ENCODE data around the gene SEC22C. TPM values are rescaled to one million over a fixed set of nuclear protein-coding genes. Genes with fewer than 3 reads are reported as not detected.

The SEC22C gene
- polyA plus RNA-seq, 1 of the 3 experiments (the other 2 are of a cell fraction), result 28.5 TPM

- TF ChIP-seq EZH2phosphoT487 (IDR thresholded peaks at IDR 0.05; ENCODE audit: borderline replicate concordance, low read depth) (no peak), FOSL2 (IDR thresholded peaks at IDR 0.05; ENCODE audit: borderline replicate concordance, low read depth) (no peak)
Measured at GRCh38 chr3:42507252-42507651, 74.5 kb downstream of the SEC22C start (continued).

- no peak overlapping the region for H3K4me3 ChIP-seq (ENCODE audit: low read depth in 2 of 2, low read length in 1 of 2)
- no peak for DNase-seq
- 33% methylated on average over 1 of the region's 4 CpGs for WGBS (ENCODE audit: low lambda C conversion rate)
Measured at GRCh38 chr3:42505849-42506410, 75.8 kb downstream of the SEC22C start.

DNA sequence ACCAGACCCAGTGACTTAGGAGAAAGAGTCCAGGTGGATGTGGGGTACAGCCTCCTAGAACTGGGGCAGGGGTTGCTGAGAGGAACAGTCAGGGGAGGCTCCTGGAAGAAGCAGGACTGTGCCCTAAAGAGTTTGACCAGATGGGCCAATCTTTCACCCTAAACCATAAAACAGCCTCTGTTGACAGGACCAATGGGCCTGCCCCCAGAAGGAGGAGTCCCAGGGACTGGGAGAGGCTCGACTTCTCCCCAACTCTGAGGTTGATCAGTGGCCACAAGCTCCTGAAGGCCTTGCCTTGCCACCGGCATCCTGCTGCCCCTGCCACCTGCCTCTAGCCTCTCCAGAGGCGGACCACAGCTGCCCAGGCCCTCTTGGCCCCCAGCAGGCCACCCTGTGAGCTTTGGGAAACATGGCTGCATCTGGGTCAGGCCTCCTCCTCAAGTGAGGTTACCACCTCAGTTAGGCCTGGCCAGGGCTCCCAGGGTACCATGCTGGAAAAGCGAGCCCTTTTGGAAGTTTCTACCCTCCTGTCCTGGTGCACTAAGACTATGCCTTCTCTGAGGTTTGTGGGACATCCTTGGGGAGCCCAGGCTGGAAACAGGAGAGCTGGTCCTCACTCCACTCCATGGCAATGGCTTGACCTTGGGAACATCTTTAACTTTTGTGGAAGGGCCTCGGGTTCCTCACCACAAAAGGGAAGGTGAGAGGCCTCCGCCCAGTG is 76.5 kb downstream of the SEC22C start:
- no peaks in the 10 kb centered on the region for H4K20me1 ChIP-seq (ENCODE audit: insufficient read depth)
- H2AFZ ChIP-seq (ENCODE audit: low read depth), result no peak overlapping the region
- POLR2A ChIA-PET, result no interaction called here
- H3F3A ChIP-seq (replicated peaks; ENCODE audit: insufficient read depth), result no peaks in the 10 kb centered on the region
- CTCF ChIA-PET, result interaction anchor here (1.0 to 1.1 kb wide), 2 partner anchors 19 to 30 kb away, joined by 3 read pairs; no protein-coding TSS in a partner anchor
- H3K9me2 ChIP-seq, result no peaks in the 10 kb centered on the region
- H3K4me2 ChIP-seq, result no peak overlapping the region
- H3K36me3 ChIP-seq (replicated peaks in 1 of 2; ENCODE audit: control insufficient read depth in 1 of 2, insufficient read depth in 2 of 2, low read length in 1 of 2), result no peaks in the 10 kb centered on the region
- H3K79me2 ChIP-seq (ENCODE audit: insufficient read depth), result no peaks in the 10 kb centered on the region
- TF ChIP-seq POLR2AphosphoS5 (IDR thresholded peaks at IDR 0.05; ENCODE audit: low read depth, low read length) (no peak), JUND (IDR thresholded peaks at IDR 0.05) (no peak), NFIC (IDR thresholded peaks at IDR 0.05; ENCODE audit: borderline replicate concordance) (no peak), RCOR1 (IDR thresholded peaks at IDR 0.05; ENCODE audit: low read length) (no peak)
- TF ChIP-seq, protein P1, sequence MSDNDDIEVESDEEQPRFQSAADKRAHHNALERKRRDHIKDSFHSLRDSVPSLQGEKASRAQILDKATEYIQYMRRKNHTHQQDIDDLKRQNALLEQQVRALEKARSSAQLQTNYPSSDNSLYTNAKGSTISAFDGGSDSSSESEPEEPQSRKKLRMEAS (IDR thresholded peaks at IDR 0.05; ENCODE audit: low read depth), result no peak
- no peak overlapping the region for H3K4me3 ChIP-seq (ENCODE audit: low read depth in 2 of 2, low read length in 1 of 2)
- H3K9ac ChIP-seq, result no peak overlapping the region
- no peak for DNase-seq
- peaks cover 0 to 13% of the 10 kb centered on the region in 2 experiments; a peak in 1 of 4 replicates for H3K4me1 ChIP-seq (ENCODE audit: control insufficient read depth in 1 of 2, insufficient read depth in 2 of 2, low read depth in 1 of 2, low read length in 1 of 2)
- H3K9me3 ChIP-seq, result no peaks in the 10 kb centered on the region
- 38% methylated on average over 3 of the region's 6 CpGs for WGBS (ENCODE audit: low lambda C conversion rate)
- peaks cover 22% of the 10 kb centered on the region for H3K27me3 ChIP-seq (ENCODE audit: insufficient read depth)
- H3K27ac ChIP-seq (ENCODE audit: low read depth in 2 of 2, low read length in 1 of 2), result no peak overlapping the region

More at GRCh38 chr3:42505849-42506410, 75.8 kb downstream of the SEC22C start:
- no peaks in the 10 kb centered on the region for H3K79me2 ChIP-seq (ENCODE audit: insufficient read depth)
- H3K36me3 ChIP-seq (replicated peaks in 1 of 2; ENCODE audit: control insufficient read depth in 1 of 2, insufficient read depth in 2 of 2, low read length in 1 of 2), result no peaks in the 10 kb centered on the region
- H3K4me1 ChIP-seq (ENCODE audit: control insufficient read depth in 1 of 2, insufficient read depth in 2 of 2, low read depth in 1 of 2, low read length in 1 of 2), result peaks cover 0 to 13% of the 10 kb centered on the region in 2 experiments; a peak in 1 of 4 replicates
- H2AFZ ChIP-seq (ENCODE audit: low read depth), result no peak overlapping the region
- no peak overlapping the region for H3K27ac ChIP-seq (ENCODE audit: low read depth in 2 of 2, low read length in 1 of 2)
- H3F3A ChIP-seq (replicated peaks; ENCODE audit: insufficient read depth), result no peaks in the 10 kb centered on the region
- POLR2A ChIA-PET, result no interaction called here
- no peak overlapping the region for H3K4me2 ChIP-seq
- TF ChIP-seq TAF1 (IDR thresholded peaks at IDR 0.05; ENCODE audit: borderline replicate concordance, low read depth, low read length) (no peak), JUND (IDR thresholded peaks at IDR 0.05) (no peak), EZH2phosphoT487 (IDR thresholded peaks at IDR 0.05; ENCODE audit: borderline replicate concordance, low read depth) (no peak), RAD21 (IDR thresholded peaks at IDR 0.05; ENCODE audit: low read length) (no peak), CHD2 (IDR thresholded peaks at IDR 0.05; ENCODE audit: low read length, partially characterized antibody) (no peak)
- H4K20me1 ChIP-seq (ENCODE audit: insufficient read depth), result no peaks in the 10 kb centered on the region
- no peak overlapping the region for H3K9ac ChIP-seq
- H3K9me2 ChIP-seq, result no peaks in the 10 kb centered on the region
- peaks cover 16% of the 10 kb centered on the region for H3K27me3 ChIP-seq (ENCODE audit: insufficient read depth)
- CTCF ChIA-PET, result interaction anchor here (1.1 to 1.2 kb wide), 2 partner anchors 19 to 23 kb away, joined by 3 read pairs; no protein-coding TSS in a partner anchor
- no peaks in the 10 kb centered on the region for H3K9me3 ChIP-seq

All from SK-N-SH (cell line).